HG03025 (cell line): Measurements from ENCODE around the gene ZNF282.
"Not testable (repeated sequence)": the region's sequence is repeated elsewhere in the genome, so short reads cannot be mapped to it uniquely, and the experiment has no call there.

Source experiments
- ATAC-seq: cut with Tn5 transposase; IDR thresholded peaks from one replicate; pipeline ENCODE4 v1.9.1; 2021; ENCODE audit warnings: mild to moderate bottlenecking, moderate library complexity; ENCODE audit not compliant: unreplicated experiment, low FRiP score

ZNF282 gene

GRCh38 chr7:149223176-149223575 is 27.8 kb downstream of the ZNF282 start:
- ATAC-seq: no peak

GRCh38 chr7:149223761-149224160 is 28.4 kb downstream of the ZNF282 start:
- no peak for ATAC-seq

GRCh38 chr7:149224352-149224751 is 29.0 kb downstream of the ZNF282 start:
- no peak for ATAC-seq

- no peak for ATAC-seq
Observed at GRCh38 chr7:149225106-149225505, 29.8 kb downstream of the ZNF282 start.

- ATAC-seq: no peak
Observed at GRCh38 chr7:149225656-149226055, 30.3 kb downstream of the ZNF282 start.

GRCh38 chr7:149226366-149226765 is 31.0 kb downstream of the ZNF282 start:
- ATAC-seq: not testable (repeated sequence)

GRCh38 chr7:149226840-149227494 is 31.6 kb downstream of the ZNF282 start:
- ATAC-seq: no peak

GRCh38 chr7:149228831-149229471 is 33.6 kb downstream of the ZNF282 start:
- ATAC-seq: no peak

- no peak for ATAC-seq
Observed at GRCh38 chr7:149229526-149229925, 34.2 kb downstream of the ZNF282 start.

GRCh38 chr7:149232362-149232761 is 37.0 kb downstream of the ZNF282 start:
- ATAC-seq: no peak

- ATAC-seq: not testable (repeated sequence)
Observed at GRCh38 chr7:149233655-149234204, 38.4 kb downstream of the ZNF282 start.

GRCh38 chr7:149237502-149237901 is 42.2 kb downstream of the ZNF282 start:
- ATAC-seq: no peak

- ATAC-seq: no peak
Observed at GRCh38 chr7:149238051-149238450, 42.7 kb downstream of the ZNF282 start.

- ATAC-seq: peak; percentile 98
Observed at GRCh38 chr7:149239345-149240143, 44.2 kb downstream of the ZNF282 start, which contains the start of gene ZNF212. TSS of gene ZNF212 (plus strand) at chr7:149239651. CDS start at chr7:149239779, 128 bp downstream.

- no peak for ATAC-seq
Observed at GRCh38 chr7:149240637-149241036, 45.3 kb downstream of the ZNF282 start.

- no peak for ATAC-seq
Observed at GRCh38 chr7:149241696-149242095, 46.4 kb downstream of the ZNF282 start.

GRCh38 chr7:149245244-149245643 is 49.9 kb downstream of the ZNF282 start:
- ATAC-seq: no peak

- ATAC-seq: no peak
Observed at GRCh38 chr7:149245744-149246143, 50.4 kb downstream of the ZNF282 start.

GRCh38 chr7:149248777-149249176 is 53.4 kb downstream of the ZNF282 start:
- ATAC-seq: no peak

- not testable (repeated sequence) for ATAC-seq
Observed at GRCh38 chr7:149250151-149250550, 54.8 kb downstream of the ZNF282 start.

- ATAC-seq: not testable (repeated sequence)
Observed at GRCh38 chr7:149251518-149251917, 56.2 kb downstream of the ZNF282 start.
